NB4 (cell line): ENCODE measurements around the gene AP1B1.

Experiments used
- CTCF ChIP-seq: IDR thresholded peaks from one replicate; pipeline ENCODE4 v1.5.1; 2012; ENCODE audit warnings: low read depth, low read length
- MYC ChIP-seq: IDR thresholded peaks from 2 replicates; pipeline ENCODE4 v1.6.1; 2011; ENCODE audit warnings: low read depth, low read length

GRCh38 chr22:29352778-29353177, 35.6 kb downstream of the AP1B1 start:
- TF ChIP-seq CTCF = no peak
- TF ChIP-seq MYC = no peak
